Naive thymus-derived CD4-positive, alpha-beta T cell (primary cell): ENCODE data around the gene CNNM1. TPM values are rescaled to one million over a fixed set of nuclear protein-coding genes. Genes with fewer than 3 reads are reported as not detected.
A peak's percentile ranks its signal among the peaks of the same experiment; 100 is the strongest.

Experiments
- ATAC-seq: fragments of 150-1000 bp; cut with Tn5 transposase; 2 replicates; pipeline ENCODE4 v1.10.0; 2021; ENCODE audit warnings: mild to moderate bottlenecking, moderate library complexity
- CTCF ChIA-PET: fragments of 350-600 bp; sonication (Branson Sonifier 250); formaldehyde crosslinking; loops from one replicate; lab custom pipeline; 2021; ENCODE audit warnings: antibody characterized with exemption; lab: Charles Lee
- POLR2A ChIA-PET: fragments of 350-600 bp; sonication (Branson Sonifier 250); formaldehyde crosslinking; loops from one replicate; lab custom pipeline; 2021; ENCODE audit warnings: antibody characterized with exemption, inconsistent platforms; lab: Charles Lee
- DNase-seq, 9 donors: peaks; one replicate each; pipeline versions ENCODE4 v3.0.0 to v3.0.0-alpha.2; 2020 to 2022; ENCODE audit warnings: mixed read lengths in 1 of 9
- H3K27ac ChIP-seq: one replicate; pipeline ENCODE4 v1.7.0; 2013; ENCODE audit warnings: mild to moderate bottlenecking, low read depth, low read length, moderate library complexity
- H3K27me3 ChIP-seq, 2 donors: one replicate each; pipeline ENCODE4 v1.7.0; 2013; ENCODE audit warnings: low read length in 2 of 2, mild to moderate bottlenecking in 2 of 2, moderate library complexity in 2 of 2; ENCODE audit not compliant: control insufficient read depth in 2 of 2, insufficient read depth in 2 of 2
- H3K36me3 ChIP-seq, 3 experiments: 1 replicate in 2 of 3; 2 replicates in 1 of 3; pipeline ENCODE4 v1.7.0; 2013; ENCODE audit warnings: low read length in 3 of 3, mild to moderate bottlenecking in 3 of 3, moderate library complexity in 1 of 3; ENCODE audit not compliant: insufficient read depth in 3 of 3, control insufficient read depth in 2 of 3
- H3K4me1 ChIP-seq, 2 donors: one replicate each; pipeline ENCODE4 v1.7.0; 2013; ENCODE audit warnings: low read length in 2 of 2, mild to moderate bottlenecking in 2 of 2, moderate library complexity in 1 of 2; ENCODE audit not compliant: control insufficient read depth in 2 of 2, insufficient read depth in 2 of 2
- H3K4me3 ChIP-seq: 2 replicates; pipeline ENCODE4 v1.7.0; 2013; ENCODE audit warnings: mild to moderate bottlenecking, low read length
- H3K9me3 ChIP-seq, 3 experiments: 1 replicate in 2 of 3; 2 replicates in 1 of 3; pipeline ENCODE4 v1.7.0; 2013; ENCODE audit warnings: low read length in 3 of 3; ENCODE audit not compliant: control insufficient read depth in 2 of 3
- H3K27ac Mint-ChIP-seq, 9 donors: one replicate each; pipeline ENCODE4 v1.8.0; 2020 to 2022; ENCODE audit warnings: mixed read lengths in 9 of 9, mild to moderate bottlenecking in 8 of 9, moderate library complexity in 5 of 9, inconsistent platforms in 2 of 9
- H3K27me3 Mint-ChIP-seq, 5 donors: one replicate each; pipeline ENCODE4 v1.8.0; 2021 to 2022; ENCODE audit warnings: mixed read lengths in 5 of 5, mild to moderate bottlenecking in 1 of 5
- H3K36me3 Mint-ChIP-seq, 5 donors: one replicate each; pipeline ENCODE4 v1.8.0; 2020 to 2022; ENCODE audit warnings: mixed read lengths in 5 of 5, mild to moderate bottlenecking in 3 of 5, inconsistent platforms in 1 of 5
- H3K4me1 Mint-ChIP-seq, 7 donors: one replicate each; pipeline ENCODE4 v1.8.0; 2020 to 2022; ENCODE audit warnings: mixed read lengths in 7 of 7, mild to moderate bottlenecking in 3 of 7, inconsistent platforms in 1 of 7
- H3K4me3 Mint-ChIP-seq, 10 donors: one replicate each; pipeline ENCODE4 v1.8.0; 2020 to 2022; ENCODE audit warnings: mild to moderate bottlenecking in 10 of 10, mixed read lengths in 10 of 10, moderate library complexity in 6 of 10, inconsistent platforms in 2 of 10
- H3K9me3 Mint-ChIP-seq, 11 donors: one replicate each; pipeline ENCODE4 v1.8.0; 2020 to 2022; ENCODE audit warnings: mixed read lengths in 11 of 11, mild to moderate bottlenecking in 4 of 11, inconsistent platforms in 1 of 11, moderate library complexity in 1 of 11
- intact Hi-C, 2 donors: fragments of 100-400 bp; cut with micrococcal nuclease; formaldehyde crosslinking; loops; one replicate each; pipeline ENCODE4 v1.15.1; 2023
- polyA plus RNA-seq, 2 donors: library from polyadenylated mRNA; unstranded; fragments of 300-500 nt; fragmentation: Illumina TruSeq; gene quantifications; one replicate each; pipeline ENCODE4 v1.2.3, GENCODE V29; 2021
- total RNA-seq, 6 experiments: library from RNA in 5 of 6; stranded (reverse) in 5 of 6; gene quantifications; 1 replicate in 5 of 6; 2 replicates in 1 of 6; pipeline ENCODE4 v1.2.3 and lab custom pipeline; 2021 to 2026

Gene CNNM1
- total and polyA plus RNA-seq, 7 experiments from 2014 or later: 0.12 to 1.9 (median 0.30) TPM

GRCh38 chr10:99396471-99396870, 67.3 kb downstream of the CNNM1 start:
- intact Hi-C loops: no loop called here
- H3K4me1 ChIP-seq: no peaks in the 10 kb centered on the region
- no peak overlapping the region for H3K4me3 Mint-ChIP-seq
- peaks cover 0 to 15% (median 9%) of the 10 kb centered on the region in 7 donors for H3K4me1 Mint-ChIP-seq
- H3K27me3 ChIP-seq: no peaks in the 10 kb centered on the region
- H3K4me3 ChIP-seq: no peak overlapping the region
- POLR2A ChIA-PET: no interaction called here
- peak overlapping the region in 3 of 9 donors; percentile 3 to 60 (median 7) for H3K27ac Mint-ChIP-seq
- DNase-seq (no peak), ATAC-seq (no peak)
- no peak overlapping the region for H3K27ac ChIP-seq
- H3K27me3 Mint-ChIP-seq: no peaks in the 10 kb centered on the region
- CTCF ChIA-PET: interaction anchor here (0.7 kb wide), 1 partner anchor 102 kb away, joined by 3 read pairs; no protein-coding TSS in a partner anchor
- H3K36me3 ChIP-seq: peaks cover 0 to 42% (median 4%) of the 10 kb centered on the region in 3 experiments
- H3K9me3 ChIP-seq: no peaks in the 10 kb centered on the region
- peaks cover 0 to 21% (median 5%) of the 10 kb centered on the region in 5 donors for H3K36me3 Mint-ChIP-seq
- no peaks in the 10 kb centered on the region for H3K9me3 Mint-ChIP-seq

- no peak for DNase-seq
- no peaks in the 10 kb centered on the region for H3K9me3 ChIP-seq
- no peak overlapping the region for H3K4me3 ChIP-seq
- no peaks in the 10 kb centered on the region for H3K27me3 ChIP-seq
- Mint-ChIP-seq H3K27ac (peak overlapping the region in 1 of 9 donors; percentile 19), H3K4me1 (peaks cover 0 to 9% (median 7%) of the 10 kb centered on the region in 7 donors), H3K4me3 (no peak overlapping the region), H3K9me3 (no peaks in the 10 kb centered on the region), H3K36me3 (peaks cover 2 to 41% (median 12%) of the 10 kb centered on the region in 5 donors), H3K27me3 (no peaks in the 10 kb centered on the region)
- ChIA-PET POLR2A (no interaction called here), CTCF (no interaction called here)
- no peak overlapping the region for H3K27ac ChIP-seq
- peaks cover 0 to 74% (median 13%) of the 10 kb centered on the region in 3 experiments for H3K36me3 ChIP-seq
- ATAC-seq: no peak
- intact Hi-C loops: no loop called here
- H3K4me1 ChIP-seq: no peaks in the 10 kb centered on the region
Observed at GRCh38 chr10:99399664-99400063, 70.5 kb downstream of the CNNM1 start.

DNA sequence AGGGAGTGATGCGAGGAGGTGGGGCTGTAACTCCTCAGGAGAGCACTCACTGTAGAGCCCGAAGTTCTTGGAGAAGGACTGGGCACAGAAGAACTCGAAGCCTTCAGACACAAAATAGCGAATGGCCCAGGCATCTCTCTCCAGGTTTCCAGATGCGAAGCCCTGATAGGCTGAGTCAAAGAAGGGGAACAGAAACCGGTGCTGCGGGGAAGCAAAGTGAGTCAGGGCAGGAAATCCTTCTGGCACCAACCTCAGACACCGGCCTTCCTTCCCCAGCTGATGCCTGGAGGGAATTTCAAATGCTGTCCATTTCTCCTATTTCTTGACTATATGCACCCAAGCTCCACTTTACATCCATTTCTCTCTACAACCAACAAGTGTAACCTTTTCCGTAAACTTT, 74.5 kb downstream of the CNNM1 start:
- peaks cover 0 to 1% (median 0%) of the 10 kb centered on the region in 11 donors for H3K9me3 Mint-ChIP-seq
- CTCF ChIA-PET: interaction anchor here (1.4 kb wide), 1 partner anchor 32 kb away, joined by 4 read pairs; no protein-coding TSS in a partner anchor
- DNase-seq (no peak), ATAC-seq (peak; percentile 50)
- POLR2A ChIA-PET: no interaction called here
- H3K4me1 Mint-ChIP-seq: no peaks in the 10 kb centered on the region
- H3K27me3 ChIP-seq: no peaks in the 10 kb centered on the region
- H3K36me3 Mint-ChIP-seq: peaks cover 8 to 55% (median 24%) of the 10 kb centered on the region in 5 donors
- no peaks in the 10 kb centered on the region for H3K9me3 ChIP-seq
- H3K36me3 ChIP-seq: peaks cover 0 to 77% (median 17%) of the 10 kb centered on the region in 3 experiments
- intact Hi-C loops: no loop called here
- H3K27ac Mint-ChIP-seq: peak overlapping the region in 1 of 9 donors; percentile 28
- no peak overlapping the region for H3K27ac ChIP-seq
- H3K4me3 ChIP-seq: no peak overlapping the region
- no peaks in the 10 kb centered on the region for H3K27me3 Mint-ChIP-seq
- H3K4me3 Mint-ChIP-seq: no peak overlapping the region
- no peaks in the 10 kb centered on the region for H3K4me1 ChIP-seq

GRCh38 chr10:99406149-99406548, 77.0 kb downstream of the CNNM1 start:
- DNase-seq (no peak), ATAC-seq (no peak)
- Mint-ChIP-seq H3K4me3 (no peak overlapping the region), H3K27ac (no peak overlapping the region), H3K36me3 (peaks cover 8 to 57% (median 24%) of the 10 kb centered on the region in 5 donors), H3K4me1 (peaks cover 0 to 6% (median 0%) of the 10 kb centered on the region in 7 donors), H3K27me3 (no peaks in the 10 kb centered on the region), H3K9me3 (peaks cover 0 to 1% (median 0%) of the 10 kb centered on the region in 11 donors)
- intact Hi-C loops: no loop called here
- H3K27me3 ChIP-seq: no peaks in the 10 kb centered on the region
- ChIA-PET POLR2A (no interaction called here), CTCF (no interaction called here)
- no peaks in the 10 kb centered on the region for H3K4me1 ChIP-seq
- no peaks in the 10 kb centered on the region for H3K9me3 ChIP-seq
- no peak overlapping the region for H3K4me3 ChIP-seq
- no peak overlapping the region for H3K27ac ChIP-seq
- peaks cover 0 to 58% (median 13%) of the 10 kb centered on the region in 3 experiments for H3K36me3 ChIP-seq

DNA sequence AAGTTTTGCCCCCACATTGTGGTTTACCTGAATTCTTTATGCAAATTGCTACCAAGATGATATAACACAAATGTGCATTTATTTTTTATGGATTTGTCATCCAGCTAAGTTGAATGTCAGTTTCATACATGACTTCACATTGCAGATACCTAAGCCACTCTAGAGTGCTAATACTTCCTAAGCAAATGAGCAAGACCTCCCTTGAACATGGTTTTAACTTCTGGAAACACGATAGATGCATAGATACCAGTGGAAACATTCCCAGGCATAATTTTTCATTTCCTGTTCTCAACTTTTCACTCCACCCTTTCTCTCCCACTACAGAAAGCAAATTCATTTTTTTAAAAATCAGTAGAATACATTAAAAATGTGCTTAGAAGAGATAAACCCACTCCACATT, 81.0 kb downstream of the CNNM1 start:
- Histone ChIP-seq H3K4me1 (no peaks in the 10 kb centered on the region), H3K4me3 (no peak overlapping the region), H3K27ac (no peak overlapping the region), H3K27me3 (no peaks in the 10 kb centered on the region), H3K36me3 (peaks cover 0 to 22% (median 4%) of the 10 kb centered on the region in 3 experiments), H3K9me3 (no peaks in the 10 kb centered on the region)
- H3K27me3 Mint-ChIP-seq: no peaks in the 10 kb centered on the region
- DNase-seq: no peak
- H3K4me3 Mint-ChIP-seq: no peak overlapping the region
- ChIA-PET CTCF (no interaction called here), POLR2A (no interaction called here)
- H3K36me3 Mint-ChIP-seq: peaks cover 10 to 58% (median 15%) of the 10 kb centered on the region in 5 donors
- no peak for ATAC-seq
- intact Hi-C loops: no loop called here
- no peak overlapping the region for H3K27ac Mint-ChIP-seq
- peaks cover 0 to 2% (median 0%) of the 10 kb centered on the region in 11 donors for H3K9me3 Mint-ChIP-seq
- H3K4me1 Mint-ChIP-seq: peaks cover 0 to 21% (median under 1%) of the 10 kb centered on the region in 7 donors

GRCh38 chr10:99410876-99411275, 81.7 kb downstream of the CNNM1 start:
- Histone ChIP-seq H3K27me3 (no peaks in the 10 kb centered on the region), H3K4me3 (no peak overlapping the region), H3K27ac (no peak overlapping the region), H3K4me1 (no peaks in the 10 kb centered on the region), H3K36me3 (peaks cover 0 to 18% (median 1%) of the 10 kb centered on the region in 3 experiments), H3K9me3 (no peaks in the 10 kb centered on the region)
- Mint-ChIP-seq H3K36me3 (peaks cover 7 to 58% (median 15%) of the 10 kb centered on the region in 5 donors), H3K4me3 (no peak overlapping the region), H3K27ac (no peak overlapping the region), H3K9me3 (peaks cover 0 to 2% (median 0%) of the 10 kb centered on the region in 11 donors), H3K27me3 (no peaks in the 10 kb centered on the region), H3K4me1 (peaks cover 0 to 24% (median 7%) of the 10 kb centered on the region in 7 donors)
- ATAC-seq (no peak), DNase-seq (no peak)
- ChIA-PET CTCF (no interaction called here), POLR2A (no interaction called here)
- intact Hi-C loops: no loop called here

DNA sequence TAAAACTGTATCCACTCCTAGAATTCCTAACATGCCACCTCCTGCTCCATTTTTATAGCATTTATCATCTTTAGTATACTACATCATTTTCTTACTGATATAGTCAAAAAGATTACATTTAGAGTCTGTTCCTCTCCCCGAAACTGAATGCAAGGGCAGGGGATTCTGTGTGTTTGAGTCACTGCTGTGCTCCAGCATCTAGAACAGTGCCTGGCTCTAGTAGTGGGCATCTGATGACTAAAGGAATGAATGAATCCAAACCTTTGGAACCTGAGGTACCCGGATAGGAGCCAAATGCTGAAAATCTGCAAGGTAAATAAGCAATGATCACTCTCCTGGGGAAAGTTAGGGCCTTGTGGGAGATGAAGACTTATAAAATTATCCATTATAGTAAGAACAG, 82.4 kb downstream of the CNNM1 start:
- Histone ChIP-seq H3K27ac (no peak overlapping the region), H3K4me3 (no peak overlapping the region), H3K27me3 (no peaks in the 10 kb centered on the region), H3K4me1 (no peaks in the 10 kb centered on the region), H3K36me3 (peaks cover 0 to 11% (median 0%) of the 10 kb centered on the region in 3 experiments), H3K9me3 (no peaks in the 10 kb centered on the region)
- ChIA-PET CTCF (no interaction called here), POLR2A (interaction anchor here (0.6 kb wide), 1 partner anchor 1003 kb away, joined by 3 read pairs; no protein-coding TSS in a partner anchor)
- peaks cover 0 to 24% (median 7%) of the 10 kb centered on the region in 7 donors for H3K4me1 Mint-ChIP-seq
- H3K27me3 Mint-ChIP-seq: no peaks in the 10 kb centered on the region
- H3K9me3 Mint-ChIP-seq: peaks cover 0 to 4% (median 0%) of the 10 kb centered on the region in 11 donors
- H3K27ac Mint-ChIP-seq: peak overlapping the region in 3 of 9 donors; percentile 13 to 32 (median 15)
- ATAC-seq (no peak), DNase-seq (no peak)
- H3K4me3 Mint-ChIP-seq: no peak overlapping the region
- peaks cover 12 to 58% (median 18%) of the 10 kb centered on the region in 5 donors for H3K36me3 Mint-ChIP-seq
- intact Hi-C loops: no loop called here
